ENCODE results near the gene SHISA7.

Gene SHISA7

DNA sequence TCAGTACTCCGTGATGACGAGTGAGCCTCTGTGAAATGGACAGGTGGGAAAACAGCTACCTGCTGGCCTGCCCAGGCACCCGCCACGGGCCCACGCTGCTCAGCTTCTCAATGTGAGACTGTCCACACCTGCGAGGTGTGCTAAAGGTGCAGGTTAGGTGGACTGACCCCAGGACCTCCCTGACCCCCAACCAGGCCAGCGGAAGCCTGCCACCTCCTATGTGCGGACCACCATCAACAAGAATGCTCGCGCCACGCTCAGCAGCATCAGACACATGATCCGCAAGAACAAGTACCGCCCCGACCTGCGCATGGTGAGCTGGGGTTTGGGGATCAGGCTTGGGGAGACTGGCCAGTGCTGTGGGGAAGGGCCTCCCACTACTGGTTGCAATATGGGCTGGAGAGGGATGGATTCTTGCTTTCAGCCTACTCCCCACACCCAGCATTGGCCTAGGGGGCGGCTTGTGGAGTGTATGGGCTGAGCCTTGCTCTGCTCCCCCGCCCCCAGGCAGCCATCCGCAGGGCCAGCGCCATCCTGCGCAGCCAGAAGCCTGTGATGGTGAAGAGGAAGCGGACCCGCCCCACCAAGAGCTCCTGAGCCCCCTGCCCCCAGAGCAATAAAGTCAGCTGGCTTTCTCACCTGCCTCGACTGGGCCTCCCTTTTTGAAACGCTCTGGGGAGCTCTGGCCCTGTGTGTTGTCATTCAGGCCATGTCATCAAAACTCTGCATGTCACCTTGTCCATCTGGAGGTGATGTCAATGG, 55.2 kb downstream of the SHISA7 start:
- DNase-seq (ENCODE audit: low read depth in 2 of 2) = no peak

DNA sequence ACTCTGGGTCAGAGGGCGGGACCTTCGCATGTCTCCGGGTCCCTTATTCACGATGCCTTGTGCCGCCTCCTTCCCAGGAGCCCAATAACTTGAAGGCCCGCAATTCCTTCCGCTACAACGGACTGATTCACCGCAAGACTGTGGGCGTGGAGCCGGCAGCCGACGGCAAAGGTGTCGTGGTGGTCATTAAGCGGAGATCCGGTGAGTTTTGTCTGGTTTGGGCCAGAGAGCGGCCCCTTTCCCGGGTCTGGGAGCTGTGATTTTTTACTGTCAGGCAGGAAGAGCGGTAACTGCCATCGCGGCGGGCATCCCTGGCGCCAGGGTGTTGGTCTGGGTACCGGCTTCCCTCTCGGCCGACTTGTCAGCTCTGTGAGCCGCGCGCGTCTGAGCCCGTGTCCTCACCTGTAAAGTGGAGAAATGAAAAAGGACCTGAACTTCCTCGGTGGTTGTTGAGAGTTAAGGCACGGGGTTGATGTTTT, 56.6 kb downstream of the SHISA7 start:
- DNase-seq (ENCODE audit: low read depth in 2 of 2) = no peak

DNA sequence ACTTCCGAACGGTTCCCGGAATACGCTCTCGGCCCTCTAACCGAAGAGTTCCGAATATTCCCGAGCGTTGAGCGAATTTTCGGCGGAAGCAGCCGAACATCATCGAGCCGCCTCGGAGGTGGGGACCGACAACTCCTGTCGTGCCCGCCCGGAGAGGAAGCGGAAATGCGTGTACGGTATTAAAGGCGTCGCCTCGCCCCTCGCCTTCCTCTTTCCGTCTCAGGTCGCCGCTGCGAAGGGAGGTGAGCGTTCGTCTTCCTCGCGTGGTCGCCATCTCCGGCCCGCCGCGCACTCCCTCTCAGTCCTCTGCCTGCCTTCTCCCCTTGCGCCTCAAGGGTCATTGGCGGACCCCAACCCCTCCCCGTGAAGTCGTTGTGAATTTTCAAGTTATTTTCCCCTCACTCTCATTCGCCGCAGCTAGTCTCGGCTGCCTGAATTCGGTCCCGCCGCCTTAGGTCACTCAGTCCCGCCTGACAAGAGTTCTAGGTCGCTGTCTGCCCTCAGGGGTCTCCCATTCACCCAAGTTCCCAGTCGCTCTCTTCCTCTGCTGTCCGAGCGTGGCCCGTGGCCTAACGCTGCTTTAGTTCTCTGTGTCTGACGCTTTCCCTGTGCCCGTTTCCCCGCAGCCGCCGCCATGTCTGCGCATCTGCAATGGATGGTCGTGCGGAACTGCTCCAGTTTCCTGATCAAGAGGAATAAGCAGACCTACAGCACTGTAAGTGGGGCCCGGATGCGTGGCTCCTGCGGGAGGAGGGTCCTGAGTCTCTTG, 57.2 kb downstream of the SHISA7 start, which contains the start of gene RPL28:
Gene RPL28 (plus strand): TSS at position 209 of the 769 bp plus-strand sequence. CDS start 426 bp downstream, at position 635.
- peak; percentile 94 to 96 for DNase-seq (ENCODE audit: low read depth in 2 of 2)

DNA sequence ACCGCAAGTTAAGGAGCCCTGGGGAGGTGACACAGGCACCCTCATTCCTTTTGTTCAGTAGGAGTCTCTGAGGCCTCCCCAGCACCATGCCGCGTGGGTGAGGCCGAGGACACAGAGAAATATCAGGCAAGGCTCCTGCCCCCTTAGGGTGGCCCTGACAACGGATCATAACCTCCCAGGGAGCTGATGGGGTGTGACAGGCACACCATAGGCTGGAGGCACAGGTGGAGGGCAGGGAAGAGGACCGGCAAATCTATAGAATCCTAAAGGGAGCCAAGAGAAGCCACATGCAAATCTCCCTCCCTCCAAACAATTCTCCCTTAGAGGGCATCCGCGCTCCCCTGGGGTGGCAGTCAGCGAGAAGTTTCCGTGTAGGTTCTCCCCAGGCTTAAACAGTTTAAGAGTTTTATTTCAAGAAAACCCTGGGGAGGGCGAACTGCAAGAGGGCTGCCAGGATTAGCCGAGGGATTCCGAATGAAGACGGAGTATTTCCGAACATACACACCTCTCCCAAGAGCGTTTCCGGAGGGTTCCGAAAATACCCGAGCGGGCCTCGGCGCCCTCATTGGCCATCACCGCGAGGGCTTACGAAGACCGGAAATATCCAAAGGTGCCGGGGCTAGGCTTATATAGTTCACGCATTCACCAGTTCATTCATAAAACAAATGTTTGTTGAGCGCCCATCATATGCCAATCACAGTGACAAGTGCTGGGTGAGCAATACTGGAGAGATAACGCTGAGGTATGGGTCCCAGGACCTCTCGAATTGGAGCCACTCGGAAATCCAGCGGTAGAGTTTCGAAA, 58.0 kb downstream of the SHISA7 start:
- peak; percentile 79 to 95 for DNase-seq (ENCODE audit: low read depth in 2 of 2)

DNA sequence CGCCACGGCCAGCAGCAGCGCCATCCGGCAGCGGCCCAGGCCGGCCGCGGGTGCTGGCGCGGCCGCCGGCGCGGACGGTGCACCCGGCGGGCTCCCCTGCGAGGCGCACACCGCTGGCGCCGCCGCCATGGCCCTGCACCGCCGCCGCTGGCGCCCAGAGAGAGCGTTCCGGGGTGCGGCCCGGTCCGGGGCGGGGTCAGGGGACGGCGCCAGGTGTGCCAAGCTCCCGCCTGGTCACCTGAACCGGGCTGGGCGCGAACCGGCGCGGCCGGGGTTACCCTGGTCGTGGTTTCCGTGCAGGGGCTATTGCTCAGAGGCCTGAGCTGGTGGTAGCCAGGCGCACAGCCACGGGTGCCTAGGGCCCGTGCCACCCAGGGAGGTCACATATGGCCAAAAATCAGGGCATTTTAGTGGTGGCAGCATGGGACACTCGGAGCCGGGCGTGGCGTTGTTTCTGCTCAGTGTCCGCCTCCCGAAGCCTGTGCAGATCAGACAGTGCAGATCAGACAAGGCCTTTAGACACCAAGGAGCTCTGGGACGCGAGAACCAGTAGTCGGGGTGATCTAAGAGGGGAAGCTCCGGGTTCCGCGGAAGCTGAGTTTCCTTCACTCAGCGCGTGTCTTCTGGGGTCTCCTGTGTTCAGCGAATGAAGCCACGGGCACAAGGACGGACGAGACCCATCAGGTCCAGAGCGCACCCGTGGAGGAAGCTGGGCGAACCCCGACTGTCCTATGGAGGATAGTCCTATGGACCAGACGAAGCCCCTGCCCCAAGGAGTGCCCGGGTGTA, 58.8 kb downstream of the SHISA7 start, which contains the start of gene TMEM238:
Gene TMEM238 (minus strand): TSS at position 162 of the 789 bp plus-strand sequence. CDS start 33 bp downstream, at position 129.
- DNase-seq (ENCODE audit: low read depth in 2 of 2) = no peak

DNA sequence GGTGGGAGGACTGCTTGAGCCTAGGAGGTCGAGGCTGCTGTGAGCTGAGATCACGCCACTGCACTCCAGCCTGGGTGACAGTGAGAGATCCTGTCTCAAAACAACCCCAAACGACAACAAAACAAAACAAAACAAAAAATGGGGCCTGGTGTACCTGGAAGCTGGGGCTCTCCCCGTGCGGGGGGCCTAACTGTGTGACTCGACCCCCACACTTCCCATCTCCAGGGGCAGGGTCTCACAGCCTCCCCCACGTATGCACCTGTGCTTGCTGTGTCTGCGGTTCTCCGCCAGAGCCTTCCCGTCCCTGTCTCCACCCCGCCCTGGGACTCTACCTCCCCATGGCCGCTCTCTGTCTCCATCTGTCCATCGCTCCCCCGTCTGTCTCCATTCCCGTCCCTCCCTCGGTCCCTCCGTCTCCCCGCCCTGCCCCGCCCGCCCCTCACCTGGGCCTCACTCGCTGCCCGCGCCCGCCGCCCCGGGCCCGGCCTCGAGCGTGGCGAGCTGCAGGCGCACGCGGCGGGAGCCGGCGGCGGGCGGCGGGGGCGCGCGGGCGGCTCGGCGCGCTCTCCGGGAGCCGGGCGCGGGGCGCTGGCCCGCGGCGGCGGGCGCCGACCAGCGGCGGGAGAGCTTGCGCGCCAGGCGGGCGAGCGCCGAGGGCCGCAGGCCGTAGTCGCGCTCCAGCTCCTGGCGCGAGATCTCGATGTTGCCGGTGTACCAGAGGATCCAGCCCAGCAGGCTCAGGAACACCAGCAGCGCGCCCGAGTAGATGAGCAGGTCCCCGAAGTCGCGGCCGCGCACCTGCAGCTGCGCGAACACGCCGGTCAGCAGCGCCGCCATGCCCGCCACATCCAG, 59.6 kb downstream of the SHISA7 start:
- no peak for DNase-seq (ENCODE audit: low read depth in 2 of 2)

DNA sequence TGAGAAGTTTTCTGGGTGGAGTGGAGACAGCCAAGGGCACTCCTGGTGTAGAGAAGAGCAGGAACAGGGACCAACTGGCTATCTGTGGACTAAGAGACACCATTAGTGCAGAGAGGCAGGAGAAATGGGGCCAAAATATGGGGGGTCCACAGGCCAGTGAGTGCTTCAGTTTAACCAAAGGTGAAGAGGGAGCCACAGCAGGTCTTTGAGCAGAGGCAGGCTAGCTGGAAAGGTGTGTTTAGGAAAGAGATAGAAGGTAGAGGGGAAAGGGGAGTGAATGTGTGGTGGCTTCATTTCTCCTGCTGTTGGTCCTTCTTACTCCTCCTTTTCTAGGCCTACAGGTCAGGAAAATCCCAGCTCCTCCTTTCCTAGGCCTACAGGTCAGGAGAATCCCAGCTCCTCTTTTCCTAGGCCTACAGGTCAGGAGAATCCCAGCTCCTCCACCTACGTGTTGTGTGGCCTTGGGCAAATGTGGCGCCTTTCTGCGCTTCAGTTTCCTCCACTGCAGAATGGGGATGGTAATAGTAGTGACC, 60.5 kb downstream of the SHISA7 start:
- no peak for DNase-seq (ENCODE audit: low read depth in 2 of 2)

DNA sequence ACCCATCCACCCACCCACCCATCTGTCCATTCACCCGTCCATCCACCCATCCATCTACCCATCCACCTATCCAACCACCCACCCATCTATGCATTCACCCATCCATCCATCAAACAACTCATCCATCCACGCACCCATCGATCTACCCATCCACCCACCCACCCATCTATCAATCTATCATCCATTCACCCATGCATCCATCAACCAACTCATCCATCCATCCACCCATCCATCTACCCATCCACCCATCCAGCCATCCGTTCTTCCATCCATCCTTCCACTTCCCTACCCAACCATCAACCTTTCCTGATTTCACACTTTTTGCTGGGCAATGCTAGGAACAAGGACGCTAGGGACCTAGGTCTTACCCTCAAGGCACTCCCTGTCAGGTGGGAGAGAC, 61.1 kb downstream of the SHISA7 start:
- no peak for DNase-seq (ENCODE audit: low read depth in 2 of 2)

DNA sequence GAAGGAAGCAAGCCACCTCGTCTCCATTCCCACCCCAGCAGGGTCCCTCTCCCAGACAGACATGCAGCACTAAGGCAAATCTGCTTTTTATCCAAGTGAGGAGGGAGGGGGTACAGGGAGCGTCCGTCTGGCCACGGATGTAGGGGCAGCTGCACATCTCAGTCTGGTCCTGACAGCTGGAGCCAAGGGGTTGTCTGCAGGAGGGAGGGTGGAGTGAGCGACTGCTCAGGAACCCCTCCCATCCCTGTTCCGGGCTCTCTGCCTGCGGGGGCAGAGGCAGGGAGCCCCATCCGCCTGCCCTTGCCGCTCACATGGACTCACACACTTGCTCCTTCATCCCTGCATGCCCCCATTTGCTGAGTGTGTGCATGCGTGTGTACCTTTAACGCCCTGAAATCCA, 63.9 kb downstream of the SHISA7 start:
- DNase-seq (ENCODE audit: low read depth in 2 of 2) = no peak
